Stimulated activated CD4-positive, alpha-beta T cell treated with anti-CD3 and anti-CD28 coated beads, Interleukin-12 subunit alpha, Interleukin-12 subunit beta, amount 100 ng/mL, for 24 hours (primary cell): ENCODE measurements around the gene PACS1.
A peak's percentile ranks its signal among the peaks of the same experiment; 100 is the strongest.

Experiments
- DNase-seq, 2 experiments: peaks; one replicate each; pipeline ENCODE4 v3.0.0-alpha.2; 2020; ENCODE audit warnings: low read depth in 2 of 2

The PACS1 gene

GRCh38 chr11:66288671-66289547 is 218.8 kb downstream of the PACS1 start, which contains the start of gene YIF1A:
Gene YIF1A (minus strand): TSS chr11:66289143. CDS start chr11:66288985, 158 bp downstream.
- DNase-seq = peak; percentile 94 to 97

- peak; percentile 65 to 76 for DNase-seq
These were observed 219.7 kb downstream of the PACS1 start for GRCh38 chr11:66289548-66290329.

- DNase-seq = no peak
These were observed 220.2 kb downstream of the PACS1 start for GRCh38 chr11:66290330-66290621.

- DNase-seq = no peak
These were observed 221.2 kb downstream of the PACS1 start for GRCh38 chr11:66291303-66291705.

- DNase-seq = no peak
These were observed 221.9 kb downstream of the PACS1 start, which contains the start of gene TMEM151A for GRCh38 chr11:66291706-66292542. Gene TMEM151A (plus strand): TSS chr11:66291894. CDS start chr11:66292014, 120 bp downstream.

DNA sequence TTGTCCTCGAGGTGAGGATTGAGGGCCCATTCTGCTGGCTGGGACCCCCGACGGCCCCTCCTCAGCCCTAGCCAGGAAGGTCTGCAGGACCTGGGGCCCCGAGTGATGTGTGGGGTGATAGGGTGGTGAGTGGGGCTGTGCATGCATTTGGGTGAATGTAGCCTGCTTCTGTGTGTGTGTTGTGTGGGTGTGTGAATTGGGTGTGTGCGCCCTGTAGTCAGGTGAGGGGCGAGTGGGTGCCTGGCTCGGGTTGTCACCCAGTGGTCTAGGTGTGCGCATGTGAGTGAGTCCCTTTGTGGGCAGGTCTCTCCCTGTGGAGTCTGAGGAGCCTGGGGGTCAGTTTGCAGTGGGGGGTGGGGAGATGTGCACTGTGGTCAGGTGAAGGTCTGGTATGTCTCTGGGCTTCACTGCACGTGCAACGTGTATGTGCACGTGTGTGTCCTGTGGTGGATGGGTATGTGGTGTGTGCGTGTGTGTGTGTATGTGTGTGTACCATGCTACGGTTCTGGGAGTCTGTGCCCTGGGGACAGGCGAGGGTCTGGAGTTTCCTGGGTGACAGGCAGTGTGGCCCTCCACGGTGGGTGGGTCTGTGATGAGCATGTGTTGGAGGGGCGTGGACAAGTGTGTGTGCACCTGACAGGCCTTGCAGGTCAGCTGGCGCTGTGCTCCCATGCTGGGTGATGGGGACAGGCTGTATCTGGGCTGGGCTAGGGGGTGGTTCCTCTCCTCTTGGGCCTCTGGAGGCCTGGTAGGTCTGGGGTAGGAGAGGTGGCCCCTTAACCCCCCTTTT is 222.7 kb downstream of the PACS1 start:
- no peak for DNase-seq

GRCh38 chr11:66293352-66293751 is 223.3 kb downstream of the PACS1 start:
- DNase-seq = no peak

DNA sequence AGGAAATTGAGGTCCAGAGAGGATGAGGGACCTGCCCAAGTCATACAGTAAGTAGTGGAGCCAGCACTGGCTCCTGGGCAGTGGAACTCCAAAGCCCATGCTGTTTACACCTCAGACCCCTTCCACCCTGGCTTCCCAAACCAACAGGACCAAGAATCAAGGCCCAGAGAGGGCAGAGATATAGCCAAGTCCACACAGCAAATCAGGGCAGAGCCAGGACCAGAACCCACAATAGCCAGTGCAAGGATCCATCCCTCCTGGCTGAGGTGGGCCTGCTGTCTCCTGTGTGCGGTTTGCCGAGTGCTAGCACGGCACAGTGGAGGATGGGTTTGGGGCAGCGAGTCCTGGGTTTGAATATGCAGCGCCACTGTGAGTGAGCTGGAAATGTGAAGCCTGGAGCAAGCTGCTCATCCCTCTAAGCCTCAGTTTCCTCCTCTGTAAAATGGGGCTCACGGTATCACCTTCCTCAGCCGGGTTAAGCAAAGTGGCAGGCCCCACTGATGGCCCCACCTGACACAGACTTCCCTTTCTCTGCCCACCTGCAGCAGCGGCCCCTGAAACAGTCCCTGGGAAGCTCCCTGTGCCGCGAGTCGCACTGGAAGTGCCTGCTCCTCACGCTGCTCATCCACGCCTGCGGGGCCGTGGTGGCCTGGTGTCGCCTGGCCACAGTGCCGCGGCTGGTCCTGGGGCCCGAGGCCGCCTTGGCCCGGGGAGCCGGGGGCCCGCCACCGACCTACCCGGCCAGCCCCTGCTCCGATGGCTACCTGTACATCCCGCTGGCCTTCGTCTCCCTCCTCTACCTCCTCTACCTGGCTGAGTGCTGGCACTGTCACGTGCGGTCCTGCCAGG is 223.9 kb downstream of the PACS1 start:
- DNase-seq = no peak
